Measurements from ENCODE around the gene ST3GAL5.

Gene ST3GAL5

GRCh38 chr2:85888684-85889626, at the start of gene ST3GAL5:
Gene ST3GAL5 (minus strand): TSS chr2:85888990. CDS start chr2:85888905, 85 bp downstream.
- DNase-seq (ENCODE audit: low spot score), result peak; percentile 87
- Histone ChIP-seq H3K27ac (peak within 1 kb of the TSS; percentile 57 to 93), H3K4me3 (peak within 1 kb of the TSS; percentile 98)
- peak; percentile 34 for TF ChIP-seq CTCF (IDR thresholded peaks at IDR 0.05)

- TF ChIP-seq CTCF (IDR thresholded peaks at IDR 0.05), result no peak
- Histone ChIP-seq H3K4me3 (no peak overlapping the region), H3K27ac (no peak overlapping the region)
- no peak for DNase-seq (ENCODE audit: low spot score)
Observed at GRCh38 chr2:85938456-85938855, 49.7 kb upstream of the ST3GAL5 start.

- TF ChIP-seq CTCF (IDR thresholded peaks at IDR 0.05), result no peak
- H3K27ac ChIP-seq, result no peak overlapping the region
- H3K4me3 ChIP-seq, result no peak overlapping the region
- DNase-seq (ENCODE audit: low spot score), result no peak
Observed at GRCh38 chr2:85937069-85937439, 48.3 kb upstream of the ST3GAL5 start.

GRCh38 chr2:85936421-85937068, 47.8 kb upstream of the ST3GAL5 start:
- no peak overlapping the region for H3K27ac ChIP-seq
- no peak for TF ChIP-seq CTCF (IDR thresholded peaks at IDR 0.05)
- no peak overlapping the region for H3K4me3 ChIP-seq
- no peak for DNase-seq (ENCODE audit: low spot score)

GRCh38 chr2:85935746-85936208, 47.0 kb upstream of the ST3GAL5 start:
- Histone ChIP-seq H3K27ac (no peak overlapping the region), H3K4me3 (no peak overlapping the region)
- DNase-seq (ENCODE audit: low spot score), result no peak
- no peak for TF ChIP-seq CTCF (IDR thresholded peaks at IDR 0.05)

GRCh38 chr2:85935170-85935745, 46.5 kb upstream of the ST3GAL5 start:
- no peak for TF ChIP-seq CTCF (IDR thresholded peaks at IDR 0.05)
- H3K4me3 ChIP-seq, result no peak overlapping the region
- no peak for DNase-seq (ENCODE audit: low spot score)
- H3K27ac ChIP-seq, result no peak overlapping the region

Data from coronary artery (tissue), 2 donors.